SH-SY5Y (cell line): ENCODE data around the gene UBAC2.

Experiments
- GATA2 ChIP-seq: IDR thresholded peaks from 2 replicates; pipeline ENCODE4 v1.6.1; 2011; ENCODE audit warnings: mild to moderate bottlenecking, low read depth, low read length
- GATA3 ChIP-seq: IDR thresholded peaks from 2 replicates; pipeline ENCODE4 v1.6.1; 2011; ENCODE audit warnings: low read depth, mild to moderate bottlenecking, low read length, moderate library complexity

- no peak for TF ChIP-seq GATA2
- TF ChIP-seq GATA3, result no peak
Observed at GRCh38 chr13:99228737-99229691, 28.4 kb downstream of the UBAC2 start.
